ENCODE measurements around the gene NPIPA1. TPM values are rescaled to one million over a fixed set of nuclear protein-coding genes. Genes with fewer than 3 reads are reported as not detected.

NPIPA1 gene
- total RNA-seq, 1 donor from 2014 or later = 91.6 TPM

GRCh38 chr16:14955546-14956231 is 18.4 kb downstream of the NPIPA1 start:
- intact Hi-C loops (cut with DNase I) = no loop called here
- no peak for DNase-seq
- Histone ChIP-seq H3K4me1 (no peaks in the 10 kb centered on the region), H3K4me3 (no peak overlapping the region), H3K27me3 (no peaks in the 10 kb centered on the region), H3K9me3 (no peaks in the 10 kb centered on the region), H3K27ac (no peak overlapping the region), H3K36me3 (no peaks in the 10 kb centered on the region)
- no peak for TF ChIP-seq CTCF (IDR thresholded peaks at IDR 0.05)
- no peak for ATAC-seq

- DNase-seq = no peak
- Histone ChIP-seq H3K36me3 (no peaks in the 10 kb centered on the region), H3K4me1 (no peaks in the 10 kb centered on the region), H3K9me3 (no peaks in the 10 kb centered on the region), H3K27ac (no peak overlapping the region), H3K4me3 (no peak overlapping the region), H3K27me3 (no peaks in the 10 kb centered on the region)
- ATAC-seq = no peak
- no peak for TF ChIP-seq CTCF (IDR thresholded peaks at IDR 0.05)
- intact Hi-C loops (cut with DNase I) = no loop called here
These were observed 20.5 kb downstream of the NPIPA1 start for GRCh38 chr16:14957576-14958322.

GRCh38 chr16:14958323-14958600 is 21.0 kb downstream of the NPIPA1 start:
- TF ChIP-seq CTCF (IDR thresholded peaks at IDR 0.05) = no peak
- no peak overlapping the region for H3K27ac ChIP-seq
- H3K27me3 ChIP-seq = no peaks in the 10 kb centered on the region
- DNase-seq (no peak), ATAC-seq (no peak)
- H3K9me3 ChIP-seq = no peaks in the 10 kb centered on the region
- intact Hi-C loops (cut with DNase I) = no loop called here
- H3K36me3 ChIP-seq = no peaks in the 10 kb centered on the region
- H3K4me3 ChIP-seq = no peak overlapping the region
- no peaks in the 10 kb centered on the region for H3K4me1 ChIP-seq

GRCh38 chr16:14958970-14959369 is 21.7 kb downstream of the NPIPA1 start:
- H3K36me3 ChIP-seq = no peaks in the 10 kb centered on the region
- intact Hi-C loops (cut with DNase I) = no loop called here
- no peak for TF ChIP-seq CTCF (IDR thresholded peaks at IDR 0.05)

GRCh38 chr16:14961405-14962186 is 24.4 kb downstream of the NPIPA1 start:
- ATAC-seq = no peak
- DNase-seq = no peak
- Histone ChIP-seq H3K4me1 (no peaks in the 10 kb centered on the region), H3K9me3 (no peaks in the 10 kb centered on the region), H3K4me3 (no peak overlapping the region), H3K27me3 (no peaks in the 10 kb centered on the region), H3K36me3 (no peaks in the 10 kb centered on the region), H3K27ac (no peak overlapping the region)
- intact Hi-C loops (cut with DNase I) = no loop called here
- no peak for TF ChIP-seq CTCF (IDR thresholded peaks at IDR 0.05)

More at GRCh38 chr16:14958970-14959369, 21.7 kb downstream of the NPIPA1 start:
- Histone ChIP-seq H3K4me1 (no peaks in the 10 kb centered on the region), H3K4me3 (no peak overlapping the region), H3K27me3 (no peaks in the 10 kb centered on the region), H3K9me3 (no peaks in the 10 kb centered on the region), H3K27ac (no peak overlapping the region)
- ATAC-seq = no peak
- DNase-seq = no peak
